ENCODE data around the gene OR52E1. TPM values are rescaled to one million over a fixed set of nuclear protein-coding genes. Genes with fewer than 3 reads are reported as not detected.
"Not testable (repeated sequence)": the region's sequence is repeated elsewhere in the genome, so short reads cannot be mapped to it uniquely, and the experiment has no call there.

Gene OR52E1
- total RNA-seq, 2 donors from 2014 or later: not detected

- no peak for DNase-seq (ENCODE audit: low spot score)
- no peak overlapping the region for H3K4me3 ChIP-seq
- no peaks in the 10 kb centered on the region for H3K9me3 ChIP-seq
- TF ChIP-seq POLR2A (IDR thresholded peaks at IDR 0.05) (no peak), POLR2AphosphoS5 (IDR thresholded peaks at IDR 0.05) (no peak)
- TF ChIP-seq, protein P1, sequence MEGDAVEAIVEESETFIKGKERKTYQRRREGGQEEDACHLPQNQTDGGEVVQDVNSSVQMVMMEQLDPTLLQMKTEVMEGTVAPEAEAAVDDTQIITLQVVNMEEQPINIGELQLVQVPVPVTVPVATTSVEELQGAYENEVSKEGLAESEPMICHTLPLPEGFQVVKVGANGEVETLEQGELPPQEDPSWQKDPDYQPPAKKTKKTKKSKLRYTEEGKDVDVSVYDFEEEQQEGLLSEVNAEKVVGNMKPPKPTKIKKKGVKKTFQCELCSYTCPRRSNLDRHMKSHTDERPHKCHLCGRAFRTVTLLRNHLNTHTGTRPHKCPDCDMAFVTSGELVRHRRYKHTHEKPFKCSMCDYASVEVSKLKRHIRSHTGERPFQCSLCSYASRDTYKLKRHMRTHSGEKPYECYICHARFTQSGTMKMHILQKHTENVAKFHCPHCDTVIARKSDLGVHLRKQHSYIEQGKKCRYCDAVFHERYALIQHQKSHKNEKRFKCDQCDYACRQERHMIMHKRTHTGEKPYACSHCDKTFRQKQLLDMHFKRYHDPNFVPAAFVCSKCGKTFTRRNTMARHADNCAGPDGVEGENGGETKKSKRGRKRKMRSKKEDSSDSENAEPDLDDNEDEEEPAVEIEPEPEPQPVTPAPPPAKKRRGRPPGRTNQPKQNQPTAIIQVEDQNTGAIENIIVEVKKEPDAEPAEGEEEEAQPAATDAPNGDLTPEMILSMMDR (IDR thresholded peaks at IDR 0.05): no peak
- intact Hi-C loops (cut with DNase I): no loop called here
- H3K4me1 ChIP-seq (replicated peaks): no peaks in the 10 kb centered on the region
- H3K27ac ChIP-seq: no peak overlapping the region
- WGBS: 72% methylated on average over 4 of the region's 4 CpGs
- H3K27me3 ChIP-seq (replicated peaks; ENCODE audit: insufficient read depth): no peaks in the 10 kb centered on the region
- H3K36me3 ChIP-seq: no peaks in the 10 kb centered on the region
Measured at GRCh38 chr11:5040876-5041275, 28.5 kb upstream of the OR52E1 start.

DNA sequence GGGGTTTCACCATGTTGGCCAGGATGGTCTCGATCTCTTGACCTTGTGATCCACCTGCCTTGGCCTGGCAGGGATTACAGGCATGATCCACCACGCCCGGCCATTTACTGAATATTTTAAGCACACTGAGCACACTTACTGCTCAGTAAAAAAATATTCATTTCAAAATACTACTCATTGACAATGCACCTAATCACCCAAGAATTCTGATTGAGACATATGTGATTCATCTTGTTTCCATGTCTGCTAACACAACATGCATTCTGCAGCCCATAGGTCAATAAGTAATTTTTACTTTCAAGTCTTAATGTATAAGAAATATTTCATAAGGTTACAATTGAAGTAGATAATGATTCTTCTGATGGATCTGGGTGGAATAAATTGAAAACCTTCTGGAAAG is 27.3 kb upstream of the OR52E1 start:
- WGBS: 91% methylated on average over 3 of the region's 3 CpGs
- Histone ChIP-seq H3K27ac (no peak overlapping the region), H3K36me3 (no peaks in the 10 kb centered on the region), H3K4me3 (no peak overlapping the region), H3K4me1 (replicated peaks) (no peaks in the 10 kb centered on the region), H3K9me3 (no peaks in the 10 kb centered on the region), H3K27me3 (replicated peaks; ENCODE audit: insufficient read depth) (no peaks in the 10 kb centered on the region)
- DNase-seq (ENCODE audit: low spot score): no peak
- intact Hi-C loops (cut with DNase I): no loop called here
- TF ChIP-seq POLR2A (IDR thresholded peaks at IDR 0.05): no peak
- TF ChIP-seq POLR2AphosphoS5 (IDR thresholded peaks at IDR 0.05): no peak
- TF ChIP-seq, protein P1 (IDR thresholded peaks at IDR 0.05): no peak

DNA sequence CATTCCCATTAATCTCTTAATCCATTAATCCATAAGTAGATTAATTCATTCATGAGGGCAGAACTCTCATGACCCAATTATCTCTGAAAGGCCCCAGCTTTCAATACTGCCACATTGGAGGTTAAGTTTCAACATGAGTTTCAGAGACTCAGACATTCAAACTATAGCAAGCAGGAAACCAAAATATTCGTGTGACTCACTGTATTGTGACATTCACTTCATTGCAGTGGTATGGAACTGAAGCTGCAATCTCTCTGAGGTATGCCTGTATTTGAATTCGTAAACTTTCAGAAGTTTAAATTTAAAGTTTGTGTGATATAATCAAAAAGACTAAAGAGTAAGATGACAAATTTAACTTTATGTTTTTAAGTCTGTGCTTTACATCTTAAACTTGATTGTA is 26.0 kb upstream of the OR52E1 start:
- intact Hi-C loops (cut with DNase I): no loop called here
- no peaks in the 10 kb centered on the region for H3K27me3 ChIP-seq (replicated peaks; ENCODE audit: insufficient read depth)
- TF ChIP-seq, protein P1 (IDR thresholded peaks at IDR 0.05): no peak
- TF ChIP-seq POLR2A (IDR thresholded peaks at IDR 0.05) (no peak), POLR2AphosphoS5 (IDR thresholded peaks at IDR 0.05) (no peak)
- H3K27ac ChIP-seq: no peak overlapping the region
- H3K9me3 ChIP-seq: no peaks in the 10 kb centered on the region
- WGBS: 67% methylated on average over 2 of the region's 2 CpGs
- no peaks in the 10 kb centered on the region for H3K36me3 ChIP-seq
- DNase-seq (ENCODE audit: low spot score): no peak
- no peaks in the 10 kb centered on the region for H3K4me1 ChIP-seq (replicated peaks)
- no peak overlapping the region for H3K4me3 ChIP-seq

GRCh38 chr11:5046226-5046625 is 23.1 kb upstream of the OR52E1 start, which contains the start of gene OR52J3:
Gene OR52J3, plus strand, starts transcription at chr11:5046526. Its CDS starts 0 bp downstream, at chr11:5046526.
- Histone ChIP-seq H3K9me3 (no peaks in the 10 kb centered on the region), H3K4me1 (replicated peaks) (no peaks in the 10 kb centered on the region), H3K4me3 (no peak within 1 kb of the TSS), H3K27ac (no peak within 1 kb of the TSS), H3K27me3 (replicated peaks; ENCODE audit: insufficient read depth) (no peaks in the 10 kb centered on the region), H3K36me3 (no peaks in the 10 kb centered on the region)
- WGBS: 90% methylated on average over 1 of the region's 1 CpG
- intact Hi-C loops (cut with DNase I): no loop called here
- no peak for DNase-seq (ENCODE audit: low spot score)
- TF ChIP-seq, protein P1 (IDR thresholded peaks at IDR 0.05): no peak
- TF ChIP-seq POLR2A (IDR thresholded peaks at IDR 0.05) (no peak), POLR2AphosphoS5 (IDR thresholded peaks at IDR 0.05) (no peak)

- no peaks in the 10 kb centered on the region for H3K27me3 ChIP-seq (replicated peaks; ENCODE audit: insufficient read depth)
- 85% methylated on average over 15 of the region's 15 CpGs for WGBS
- DNase-seq (ENCODE audit: low spot score): no peak
- no peaks in the 10 kb centered on the region for H3K9me3 ChIP-seq
- no peak overlapping the region for H3K27ac ChIP-seq
- TF ChIP-seq POLR2A (IDR thresholded peaks at IDR 0.05): no peak
- TF ChIP-seq, protein P1 (IDR thresholded peaks at IDR 0.05): no peak
- no peak for TF ChIP-seq POLR2AphosphoS5 (IDR thresholded peaks at IDR 0.05)
- H3K4me1 ChIP-seq (replicated peaks): no peaks in the 10 kb centered on the region
- no peak overlapping the region for H3K4me3 ChIP-seq
- intact Hi-C loops (cut with DNase I): no loop called here
- no peaks in the 10 kb centered on the region for H3K36me3 ChIP-seq
Measured at GRCh38 chr11:5046754-5047330, 22.5 kb upstream of the OR52E1 start.

- H3K9me3 ChIP-seq; DNase-seq (ENCODE audit: low spot score); intact Hi-C loops (cut with DNase I); H3K4me1 ChIP-seq (replicated peaks); H3K36me3 ChIP-seq; H3K27me3 ChIP-seq (replicated peaks; ENCODE audit: insufficient read depth); H3K4me3 ChIP-seq; H3K27ac ChIP-seq: not testable (repeated sequence)
- WGBS: 83% methylated on average over 5 of the region's 5 CpGs
Measured at GRCh38 chr11:5058679-5059078, 10.7 kb upstream of the OR52E1 start.

Measured in prostate gland (tissue), 2 donors.